HG02571 (cell line): ENCODE data around the gene SLC31A1.
"Not testable (repeated sequence)": the region's sequence is repeated elsewhere in the genome, so short reads cannot be mapped to it uniquely, and the experiment has no call there.

ENCODE experiments used
- ATAC-seq: cut with Tn5 transposase; IDR thresholded peaks from one replicate; pipeline ENCODE4 v1.9.1; 2021; ENCODE audit warnings: mild to moderate bottlenecking, moderate library complexity; ENCODE audit not compliant: unreplicated experiment

Gene SLC31A1

GRCh38 chr9:113219969-113220368, 1.4 kb upstream of the SLC31A1 start:
- ATAC-seq, result peak; percentile 50

DNA sequence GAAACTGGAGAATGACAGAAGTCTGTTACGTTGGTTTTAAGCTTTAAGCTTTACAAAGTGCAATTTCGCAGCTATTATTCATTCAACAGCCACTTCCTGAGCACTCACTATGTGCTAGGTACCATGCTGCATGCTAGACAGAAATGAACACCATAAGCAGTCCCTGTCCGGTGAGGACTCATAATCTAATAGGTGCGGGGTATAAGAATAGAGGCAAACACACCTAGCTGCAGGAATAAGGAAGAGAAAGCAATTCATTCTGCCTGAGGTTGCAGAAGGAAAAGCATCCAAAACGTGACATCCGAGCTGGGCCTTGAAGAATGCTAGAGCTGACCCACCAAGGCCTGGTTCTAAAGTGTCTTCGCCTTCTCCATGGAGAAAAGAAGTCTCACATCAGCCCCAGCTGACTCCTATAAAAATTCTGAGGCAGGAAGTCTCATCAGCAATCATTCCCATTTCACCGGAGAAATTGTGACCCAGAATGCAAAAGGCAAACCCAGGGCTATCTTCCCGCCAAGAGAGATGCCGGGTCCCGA, 809 bp upstream of the SLC31A1 start:
- no peak for ATAC-seq

DNA sequence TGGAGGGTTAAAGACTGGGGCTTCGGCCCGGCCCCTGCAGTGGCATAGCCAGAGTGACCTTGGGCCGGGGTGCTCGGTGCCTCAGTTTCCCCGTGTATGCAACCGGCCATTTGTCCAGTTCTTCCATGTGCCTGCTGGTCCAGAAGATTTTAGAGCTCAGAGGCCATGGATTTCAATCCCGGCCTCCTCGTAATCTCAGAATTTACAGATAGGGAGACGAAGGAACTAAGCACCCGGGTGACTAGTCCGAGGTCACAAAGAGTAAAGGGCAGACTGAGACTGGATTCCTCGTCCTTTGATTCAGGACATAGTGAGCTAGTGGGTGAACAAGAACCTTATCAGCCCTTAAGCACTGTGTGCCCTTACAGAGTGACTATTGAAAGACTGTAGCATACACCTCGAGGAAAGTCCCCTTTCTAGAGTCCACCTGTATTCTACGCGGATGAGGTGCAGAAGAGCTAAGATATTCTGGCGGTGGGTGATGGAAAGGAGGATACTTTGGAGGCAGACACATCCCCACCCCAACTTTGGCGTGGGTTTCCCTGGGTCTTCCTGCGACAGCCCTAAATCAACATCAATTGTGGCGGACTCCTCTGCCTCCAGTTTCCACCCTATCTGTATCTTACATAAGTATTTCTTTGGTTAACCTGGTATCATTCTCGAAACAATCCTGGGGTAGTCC, 597 bp downstream of the SLC31A1 start:
- no peak for ATAC-seq

- ATAC-seq, result no peak
Measured at GRCh38 chr9:113222482-113222841, 1.1 kb downstream of the SLC31A1 start.

- no peak for ATAC-seq
Measured at GRCh38 chr9:113223963-113224362, 2.6 kb downstream of the SLC31A1 start.

DNA sequence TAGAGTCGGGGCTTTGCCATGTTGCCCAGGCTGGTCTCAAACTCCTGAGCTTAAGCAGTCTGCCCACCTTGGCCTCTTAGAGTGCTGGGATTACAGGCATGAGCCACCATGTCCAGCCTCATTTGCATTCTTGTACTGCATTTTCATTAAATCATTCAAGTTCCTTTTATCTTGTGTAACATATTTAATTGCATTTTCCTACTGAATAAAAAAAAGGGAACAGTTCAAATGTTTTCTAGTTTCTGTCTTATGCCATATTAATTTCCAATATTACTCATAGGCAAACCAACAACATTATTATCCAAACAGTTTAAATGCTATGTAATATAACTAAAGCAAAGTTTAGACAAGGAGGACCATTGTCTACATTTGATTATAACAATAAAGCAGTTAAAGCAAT, 6.1 kb downstream of the SLC31A1 start:
- ATAC-seq, result no peak

- no peak for ATAC-seq
Measured at GRCh38 chr9:113228130-113228665, 6.9 kb downstream of the SLC31A1 start.

DNA sequence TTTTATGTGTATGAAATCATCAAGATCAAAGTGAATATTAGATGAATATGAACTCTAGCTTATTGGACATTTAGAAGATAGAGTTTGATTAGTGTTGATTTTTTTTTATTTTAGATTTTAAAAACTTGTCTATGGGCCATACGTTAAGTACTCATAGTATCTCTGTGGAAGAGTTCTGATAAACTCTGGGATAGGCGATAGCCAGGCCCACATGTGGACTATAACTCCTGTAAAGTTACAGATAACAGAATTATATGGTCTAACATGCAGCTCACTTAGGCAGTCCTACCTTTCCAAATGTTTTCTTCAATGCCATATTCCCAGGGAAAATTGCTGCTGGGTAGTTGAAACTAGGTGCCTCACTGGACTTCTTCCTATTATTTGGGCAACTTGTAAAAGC, 10.4 kb downstream of the SLC31A1 start:
- ATAC-seq, result no peak

DNA sequence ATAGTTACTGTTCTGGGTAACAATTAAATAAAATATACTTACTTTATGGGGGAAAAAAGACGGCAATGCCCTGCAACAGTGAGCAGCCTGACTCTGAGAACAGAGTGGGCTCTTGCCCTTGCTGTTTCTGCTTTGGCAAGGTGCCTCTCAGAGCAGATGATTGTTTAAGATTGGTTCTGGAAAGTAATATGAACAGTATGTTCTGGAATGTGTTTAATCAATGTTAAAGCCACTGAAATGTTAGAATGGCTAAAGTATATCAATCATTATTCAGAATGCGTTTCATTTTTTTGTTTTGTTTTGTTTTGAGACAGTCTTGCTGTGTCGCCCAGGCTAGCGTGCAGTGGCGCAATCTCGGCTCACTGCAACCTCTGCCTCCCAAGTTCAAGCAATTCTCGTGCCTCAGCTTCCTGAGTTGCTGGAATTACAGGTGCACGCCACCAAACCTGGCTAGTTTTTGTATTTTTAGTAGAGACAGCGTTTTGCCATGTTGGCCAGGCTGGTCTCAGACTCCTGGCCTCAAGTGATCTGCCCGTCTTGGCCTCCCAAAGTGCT, 14.4 kb downstream of the SLC31A1 start:
- not testable (repeated sequence) for ATAC-seq

DNA sequence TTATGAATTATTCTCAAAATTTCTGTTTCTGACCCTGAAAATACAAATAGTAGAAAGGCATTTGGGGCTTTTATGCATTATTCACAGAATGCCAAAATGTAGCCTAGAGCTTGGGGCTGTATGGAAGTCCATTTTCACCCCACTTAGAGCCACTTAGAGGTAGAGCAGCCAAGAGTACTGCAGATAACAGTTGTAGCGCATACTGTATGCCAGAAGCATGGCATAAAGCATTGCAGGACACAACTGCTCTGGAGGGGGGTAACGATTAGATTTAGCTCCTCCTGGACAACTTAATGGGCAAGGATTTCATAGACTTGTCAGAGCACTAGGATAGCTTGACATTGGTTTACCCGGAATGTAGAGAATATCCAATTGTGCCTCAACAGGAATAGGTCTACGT, 15.7 kb downstream of the SLC31A1 start:
- ATAC-seq, result no peak

DNA sequence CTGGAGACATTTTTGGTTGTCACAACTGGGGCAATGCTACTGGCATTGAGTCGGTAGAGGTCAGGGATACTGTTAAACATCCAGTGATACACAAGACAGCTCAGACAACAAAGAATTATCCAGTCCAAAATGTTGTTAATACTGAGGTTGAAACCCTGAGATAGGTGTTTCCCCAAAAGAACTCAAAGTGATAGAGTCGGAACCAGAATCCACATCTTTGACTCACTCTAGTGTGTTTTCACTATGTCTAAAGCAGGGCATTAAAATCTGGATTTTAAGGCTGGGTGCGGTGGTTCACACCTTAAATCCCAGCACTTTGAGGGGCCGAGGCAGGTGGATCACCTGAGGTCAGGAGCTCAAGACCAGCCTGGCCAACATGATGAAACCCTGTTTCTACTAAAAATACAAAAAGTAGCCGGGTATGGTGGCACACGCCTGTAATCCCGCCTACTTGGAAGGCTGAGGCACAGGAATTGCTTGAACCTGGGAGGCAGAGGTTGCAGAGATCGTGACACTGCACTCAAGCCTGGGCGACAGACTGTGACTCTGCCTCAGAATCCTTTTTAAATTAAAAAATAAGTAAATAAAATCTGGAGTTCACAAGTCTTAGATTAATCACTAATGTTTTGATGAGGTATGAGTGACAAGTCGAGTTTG, 17.0 kb downstream of the SLC31A1 start:
- ATAC-seq, result no peak

DNA sequence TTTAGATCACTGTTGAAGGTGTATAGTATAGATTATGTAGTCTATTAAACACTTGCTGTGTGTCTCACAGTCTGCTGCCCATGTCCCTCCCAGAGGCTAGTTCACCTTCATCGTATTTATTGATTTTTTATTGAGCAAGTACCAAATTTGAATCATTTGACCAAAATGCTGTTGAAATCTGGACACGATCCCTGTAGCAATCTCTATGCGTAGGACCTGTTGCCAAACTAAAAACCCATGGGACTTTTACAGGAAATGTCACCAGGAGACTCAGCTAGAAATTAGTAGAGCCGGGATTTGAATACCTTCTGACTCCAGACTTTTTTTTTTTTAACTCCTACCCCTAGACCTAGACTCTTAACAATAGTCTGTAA, 17.5 kb downstream of the SLC31A1 start:
- no peak for ATAC-seq

DNA sequence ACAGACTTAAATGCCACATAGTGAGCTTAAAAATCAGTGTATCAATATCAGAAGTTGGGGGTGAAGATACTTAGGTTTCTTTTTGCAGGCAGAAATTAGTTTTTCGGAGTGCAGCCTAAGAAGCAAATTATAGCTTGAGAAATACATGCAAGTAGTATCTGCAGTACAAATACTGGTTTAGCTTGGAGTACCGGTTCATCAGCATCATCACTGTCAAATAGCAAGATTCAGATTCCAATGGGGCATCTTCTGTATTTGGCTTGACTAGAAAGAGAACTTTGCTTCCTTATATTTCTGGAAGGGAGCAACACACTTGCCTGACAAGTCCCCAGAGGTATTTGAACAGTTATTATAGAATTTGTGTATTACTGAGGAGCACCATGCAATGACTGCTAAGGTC, 19.8 kb downstream of the SLC31A1 start:
- no peak for ATAC-seq

GRCh38 chr9:113244556-113244955, 23.2 kb downstream of the SLC31A1 start:
- no peak for ATAC-seq

DNA sequence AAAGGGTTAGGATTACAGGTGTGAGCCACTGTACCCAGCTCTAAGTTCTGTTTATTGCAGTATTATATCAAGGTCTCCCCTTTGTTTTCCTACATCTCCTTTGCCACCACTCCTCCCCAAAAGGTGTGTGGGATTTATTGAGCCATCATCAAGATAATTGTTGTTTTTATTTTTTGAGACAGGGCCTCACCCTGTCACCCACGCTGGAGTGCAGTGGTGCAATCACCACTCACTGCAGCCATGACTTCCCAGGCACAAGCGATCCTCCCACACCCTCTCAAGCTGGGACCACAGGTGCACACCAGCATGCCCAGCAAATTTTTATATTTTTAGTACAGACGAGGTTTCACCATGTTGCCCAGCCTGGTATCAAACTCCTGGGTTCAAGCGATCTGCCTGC, 24.6 kb downstream of the SLC31A1 start:
- ATAC-seq, result no peak

GRCh38 chr9:113246928-113247327, 25.6 kb downstream of the SLC31A1 start:
- ATAC-seq, result no peak

GRCh38 chr9:113247640-113248039, 26.3 kb downstream of the SLC31A1 start:
- ATAC-seq, result no peak

- ATAC-seq, result not testable (repeated sequence)
Measured at GRCh38 chr9:113249661-113250060, 28.3 kb downstream of the SLC31A1 start.

DNA sequence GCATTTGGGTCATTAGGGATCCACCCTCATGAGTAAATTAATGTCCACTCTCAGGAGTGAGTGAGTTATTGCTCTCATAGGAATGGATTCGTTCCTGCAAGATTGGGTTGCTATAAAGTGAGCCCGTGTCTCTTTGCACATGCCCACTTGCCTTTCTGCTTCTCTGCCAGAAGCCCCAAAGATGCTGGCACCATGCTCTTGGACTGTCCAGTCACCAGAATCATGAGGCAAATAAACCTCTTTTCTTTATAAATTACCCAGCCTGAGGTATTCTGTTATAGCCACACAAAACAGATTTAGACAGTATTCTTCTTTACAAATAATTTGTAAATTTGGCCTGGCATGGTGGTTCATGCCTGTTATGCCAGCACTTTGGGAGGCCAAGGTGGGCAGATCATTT, 29.5 kb downstream of the SLC31A1 start:
- no peak for ATAC-seq

- ATAC-seq, result no peak
Measured at GRCh38 chr9:113254991-113255390, 33.6 kb downstream of the SLC31A1 start.

GRCh38 chr9:113255438-113255837, 34.1 kb downstream of the SLC31A1 start:
- ATAC-seq, result no peak

GRCh38 chr9:113257863-113258262, 36.5 kb downstream of the SLC31A1 start:
- no peak for ATAC-seq
